ENCODE results near the gene STXBP5. TPM values are rescaled to one million over a fixed set of nuclear protein-coding genes. Genes with fewer than 3 reads are reported as not detected.

STXBP5 gene
- polyA plus RNA-seq, 1 experiment, result 21.0 TPM

GRCh38 chr6:147297663-147298316, 93.6 kb downstream of the STXBP5 start:
- TF ChIP-seq CTCF (IDR thresholded peaks at IDR 0.05; ENCODE audit: insufficient read depth, low read depth, low read length), result no peak
- ChIA-PET CTCF (no interaction called here), POLR2A (no interaction called here)
- Histone ChIP-seq H3K27me3 (ENCODE audit: control insufficient read depth, insufficient read depth, low read length) (no peaks in the 10 kb centered on the region), H3K36me3 (ENCODE audit: control insufficient read depth, insufficient read depth, low read length) (peaks cover 9% of the 10 kb centered on the region), H3K4me3 (ENCODE audit: low read depth, low read length) (no peak overlapping the region)
- DNase-seq (ENCODE audit: low read depth), result no peak

DNA sequence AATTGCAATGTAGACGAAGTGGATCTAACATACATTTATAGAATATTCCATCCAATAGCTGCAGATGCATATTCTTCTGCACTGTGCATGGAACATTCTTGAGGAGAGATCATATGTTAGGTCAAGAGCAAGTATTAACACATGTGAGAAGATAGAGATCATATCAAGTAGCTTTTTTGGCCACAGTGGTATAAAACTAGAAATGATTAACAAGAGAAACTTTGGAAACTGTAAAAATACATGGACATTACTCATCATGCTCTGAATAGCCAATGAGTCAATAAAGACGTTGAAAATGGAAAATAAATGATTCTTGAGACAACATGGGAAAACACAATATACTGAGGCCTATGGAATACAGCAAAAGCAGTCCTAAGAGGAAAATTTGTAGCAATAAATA, 94.2 kb downstream of the STXBP5 start:
- POLR2A ChIA-PET, result no interaction called here
- Histone ChIP-seq H3K4me3 (ENCODE audit: low read depth, low read length) (no peak overlapping the region), H3K36me3 (ENCODE audit: control insufficient read depth, insufficient read depth, low read length) (peaks cover 12% of the 10 kb centered on the region), H3K27me3 (ENCODE audit: control insufficient read depth, insufficient read depth, low read length) (no peaks in the 10 kb centered on the region)
- CTCF ChIA-PET, result no interaction called here
- TF ChIP-seq CTCF (IDR thresholded peaks at IDR 0.05; ENCODE audit: insufficient read depth, low read depth, low read length), result no peak
- DNase-seq (ENCODE audit: low read depth), result no peak

DNA sequence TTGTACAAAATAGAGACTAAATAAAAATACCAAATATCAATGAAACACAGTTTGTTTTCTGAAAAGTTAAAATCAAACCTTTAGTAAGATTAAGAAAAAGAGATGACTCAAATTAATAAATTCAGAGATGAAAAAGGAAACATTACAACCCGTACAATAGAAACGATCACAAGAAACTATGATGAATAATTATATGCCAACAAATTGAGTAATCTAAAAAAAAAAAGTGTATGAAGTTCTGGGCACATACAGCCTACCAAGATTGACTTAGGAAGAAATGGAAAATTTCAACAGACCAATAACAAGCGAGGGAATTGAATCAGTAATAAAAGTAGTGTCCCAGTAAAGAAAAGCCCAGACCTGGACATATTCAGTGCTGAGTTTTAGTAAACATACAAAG, 94.8 kb downstream of the STXBP5 start:
- no peak for DNase-seq (ENCODE audit: low read depth)
- Histone ChIP-seq H3K27me3 (ENCODE audit: control insufficient read depth, insufficient read depth, low read length) (no peaks in the 10 kb centered on the region), H3K36me3 (ENCODE audit: control insufficient read depth, insufficient read depth, low read length) (peaks cover 14% of the 10 kb centered on the region), H3K4me3 (ENCODE audit: low read depth, low read length) (no peak overlapping the region)
- ChIA-PET CTCF (no interaction called here), POLR2A (no interaction called here)
- no peak for TF ChIP-seq CTCF (IDR thresholded peaks at IDR 0.05; ENCODE audit: insufficient read depth, low read depth, low read length)

GRCh38 chr6:147301070-147301469, 96.9 kb downstream of the STXBP5 start:
- DNase-seq (ENCODE audit: low read depth), result no peak
- ChIA-PET CTCF (no interaction called here), POLR2A (no interaction called here)
- H3K4me3 ChIP-seq (ENCODE audit: low read depth, low read length), result no peak overlapping the region
- no peaks in the 10 kb centered on the region for H3K27me3 ChIP-seq (ENCODE audit: control insufficient read depth, insufficient read depth, low read length)
- no peak for TF ChIP-seq CTCF (IDR thresholded peaks at IDR 0.05; ENCODE audit: insufficient read depth, low read depth, low read length)
- peaks cover 7% of the 10 kb centered on the region for H3K36me3 ChIP-seq (ENCODE audit: control insufficient read depth, insufficient read depth, low read length)

DNA sequence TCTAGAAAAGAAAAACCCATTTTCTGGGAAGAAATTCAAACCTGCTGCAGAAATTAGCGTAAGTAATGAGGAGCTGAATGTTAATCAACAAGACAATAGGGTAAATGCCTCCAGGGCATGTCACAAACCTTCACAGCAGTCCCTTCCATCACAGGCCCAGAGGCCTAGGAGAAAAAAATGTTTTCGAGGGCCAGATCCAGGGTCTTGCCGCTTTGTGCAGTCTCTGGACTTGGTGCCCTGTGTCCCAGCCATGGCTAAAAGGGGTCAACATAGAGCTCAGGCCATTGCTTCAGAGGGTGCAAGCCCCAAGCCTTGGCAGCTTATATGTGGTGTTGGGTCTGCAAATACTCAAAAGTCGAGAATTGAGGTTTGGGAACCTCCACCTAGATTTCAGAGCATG, 99.8 kb downstream of the STXBP5 start:
- no peaks in the 10 kb centered on the region for H3K27me3 ChIP-seq (ENCODE audit: control insufficient read depth, insufficient read depth, low read length)
- POLR2A ChIA-PET, result no interaction called here
- no peak for DNase-seq (ENCODE audit: low read depth)
- peaks cover 4% of the 10 kb centered on the region for H3K36me3 ChIP-seq (ENCODE audit: control insufficient read depth, insufficient read depth, low read length)
- CTCF ChIA-PET, result no interaction called here
- no peak overlapping the region for H3K4me3 ChIP-seq (ENCODE audit: low read depth, low read length)
- TF ChIP-seq CTCF (IDR thresholded peaks at IDR 0.05; ENCODE audit: insufficient read depth, low read depth, low read length), result no peak
